Mesothelial cell of epicardium (in vitro differentiated cells): ENCODE data around the gene SLC39A10. TPM values are rescaled to one million over a fixed set of nuclear protein-coding genes. Genes with fewer than 3 reads are reported as not detected.
A peak's percentile ranks its signal among the peaks of the same experiment; 100 is the strongest.

Experiments used
- DNase-seq, 2 experiments: peaks; one replicate each; pipeline ENCODE4 v3.0.0; 2021; ENCODE audit warnings: low spot score in 2 of 2; ENCODE audit not compliant: unreplicated experiment in 2 of 2
- H3K27ac Mint-ChIP-seq: 2 replicates; pipeline ENCODE4 v1.8.0; 2021; ENCODE audit warnings: mixed read lengths
- H3K27me3 Mint-ChIP-seq: 2 replicates; pipeline ENCODE4 v1.8.0; 2021; ENCODE audit warnings: low read depth, mixed read lengths
- H3K36me3 Mint-ChIP-seq: 2 replicates; pipeline ENCODE4 v1.8.0; 2021; ENCODE audit warnings: mixed read lengths
- H3K4me1 Mint-ChIP-seq: 2 replicates; pipeline ENCODE4 v1.8.0; 2021; ENCODE audit warnings: mixed read lengths
- H3K4me3 Mint-ChIP-seq: 2 replicates; pipeline ENCODE4 v1.8.0; 2021; ENCODE audit warnings: mild to moderate bottlenecking, moderate library complexity, mixed read lengths
- H3K9me3 Mint-ChIP-seq: 2 replicates; pipeline ENCODE4 v1.8.0; 2021; ENCODE audit warnings: mixed read lengths
- total RNA-seq: library from RNA; stranded (reverse); gene quantifications from 3 replicates; pipeline ENCODE4 v1.2.1, GENCODE V29; 2021
- TF ChIP-seq, protein P1 (sequence below): fragments of 200-600 bp; sonication (generic); IDR thresholded peaks from one replicate; pipeline ENCODE4 v1.5.0; 2021; ENCODE audit warnings: antibody characterized with exemption; ENCODE audit not compliant: unreplicated experiment

The SLC39A10 gene
- total RNA-seq, 1 donor from 2014 or later = 123 TPM

DNA sequence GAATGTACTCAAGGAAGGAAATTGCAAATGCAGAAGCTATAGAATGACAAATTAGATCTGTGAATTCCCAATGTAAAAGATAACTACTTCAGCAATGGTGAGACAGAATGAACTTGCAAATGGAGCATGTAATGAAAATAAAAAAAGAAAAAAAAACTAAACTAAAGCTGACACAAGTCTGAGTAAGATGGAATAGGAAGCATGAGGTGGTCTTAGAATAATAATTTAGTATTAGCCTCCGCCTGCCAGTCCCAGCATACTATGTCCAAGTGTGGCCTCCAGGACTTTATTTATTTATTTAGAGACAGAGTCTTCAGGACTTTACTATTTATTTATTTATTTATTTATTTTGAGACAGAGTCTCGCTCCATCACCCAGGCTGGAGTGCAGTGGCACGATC, 37.4 kb upstream of the SLC39A10 start:
- H3K4me3 Mint-ChIP-seq = no peak overlapping the region
- no peaks in the 10 kb centered on the region for H3K36me3 Mint-ChIP-seq
- DNase-seq = no peak
- peaks cover 35% of the 10 kb centered on the region for H3K4me1 Mint-ChIP-seq
- H3K9me3 Mint-ChIP-seq = no peaks in the 10 kb centered on the region
- no peak overlapping the region for H3K27ac Mint-ChIP-seq
- TF ChIP-seq, protein P1, sequence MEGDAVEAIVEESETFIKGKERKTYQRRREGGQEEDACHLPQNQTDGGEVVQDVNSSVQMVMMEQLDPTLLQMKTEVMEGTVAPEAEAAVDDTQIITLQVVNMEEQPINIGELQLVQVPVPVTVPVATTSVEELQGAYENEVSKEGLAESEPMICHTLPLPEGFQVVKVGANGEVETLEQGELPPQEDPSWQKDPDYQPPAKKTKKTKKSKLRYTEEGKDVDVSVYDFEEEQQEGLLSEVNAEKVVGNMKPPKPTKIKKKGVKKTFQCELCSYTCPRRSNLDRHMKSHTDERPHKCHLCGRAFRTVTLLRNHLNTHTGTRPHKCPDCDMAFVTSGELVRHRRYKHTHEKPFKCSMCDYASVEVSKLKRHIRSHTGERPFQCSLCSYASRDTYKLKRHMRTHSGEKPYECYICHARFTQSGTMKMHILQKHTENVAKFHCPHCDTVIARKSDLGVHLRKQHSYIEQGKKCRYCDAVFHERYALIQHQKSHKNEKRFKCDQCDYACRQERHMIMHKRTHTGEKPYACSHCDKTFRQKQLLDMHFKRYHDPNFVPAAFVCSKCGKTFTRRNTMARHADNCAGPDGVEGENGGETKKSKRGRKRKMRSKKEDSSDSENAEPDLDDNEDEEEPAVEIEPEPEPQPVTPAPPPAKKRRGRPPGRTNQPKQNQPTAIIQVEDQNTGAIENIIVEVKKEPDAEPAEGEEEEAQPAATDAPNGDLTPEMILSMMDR = no peak
- H3K27me3 Mint-ChIP-seq = no peaks in the 10 kb centered on the region

DNA sequence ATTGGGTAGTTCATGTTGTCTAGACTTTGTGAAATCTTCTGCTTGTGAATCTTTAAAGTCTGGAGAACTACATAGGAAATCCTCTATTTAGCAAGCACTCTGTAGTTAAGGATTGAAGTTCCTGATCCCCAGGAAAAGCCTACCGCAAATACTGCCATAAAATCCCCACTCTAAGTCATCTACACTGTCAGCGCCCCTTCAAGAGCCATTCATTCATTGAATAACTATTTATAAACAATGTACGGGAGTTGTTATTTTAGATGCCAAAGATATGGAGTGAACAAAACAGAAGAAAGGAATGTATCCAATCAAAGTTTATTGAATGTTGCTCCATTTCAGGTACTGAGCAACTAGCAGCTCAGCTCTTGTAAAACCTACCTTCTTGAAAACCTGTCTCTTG, 36.5 kb upstream of the SLC39A10 start:
- Mint-ChIP-seq H3K4me3 (no peak overlapping the region), H3K36me3 (no peaks in the 10 kb centered on the region), H3K27ac (peak overlapping the region; percentile 23), H3K27me3 (no peaks in the 10 kb centered on the region), H3K9me3 (no peaks in the 10 kb centered on the region), H3K4me1 (peaks cover 26% of the 10 kb centered on the region)
- TF ChIP-seq, protein P1 = no peak
- no peak for DNase-seq

DNA sequence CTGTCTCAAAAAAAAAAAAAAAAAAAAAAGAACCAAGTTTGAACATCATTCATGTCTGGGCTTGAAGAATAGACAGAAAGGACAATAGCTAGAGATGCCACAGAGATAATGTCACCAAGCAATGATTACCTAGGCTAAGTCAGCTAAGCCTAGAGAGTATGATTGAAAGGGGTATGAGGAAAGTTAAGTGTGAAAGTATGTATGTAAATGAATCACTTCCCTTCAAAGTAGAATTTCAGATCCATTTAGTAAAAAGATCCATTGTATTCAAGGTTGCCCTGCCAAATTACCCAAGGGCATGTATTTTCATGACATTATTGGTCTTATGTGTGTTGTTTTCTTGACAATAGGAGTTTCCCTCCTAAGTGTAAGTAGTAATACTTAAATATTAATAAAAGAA, 34.1 kb upstream of the SLC39A10 start:
- Mint-ChIP-seq H3K4me3 (no peak overlapping the region), H3K4me1 (peaks cover 31% of the 10 kb centered on the region), H3K9me3 (no peaks in the 10 kb centered on the region), H3K27ac (no peak overlapping the region), H3K36me3 (no peaks in the 10 kb centered on the region), H3K27me3 (no peaks in the 10 kb centered on the region)
- DNase-seq = no peak
- TF ChIP-seq, protein P1 = no peak

DNA sequence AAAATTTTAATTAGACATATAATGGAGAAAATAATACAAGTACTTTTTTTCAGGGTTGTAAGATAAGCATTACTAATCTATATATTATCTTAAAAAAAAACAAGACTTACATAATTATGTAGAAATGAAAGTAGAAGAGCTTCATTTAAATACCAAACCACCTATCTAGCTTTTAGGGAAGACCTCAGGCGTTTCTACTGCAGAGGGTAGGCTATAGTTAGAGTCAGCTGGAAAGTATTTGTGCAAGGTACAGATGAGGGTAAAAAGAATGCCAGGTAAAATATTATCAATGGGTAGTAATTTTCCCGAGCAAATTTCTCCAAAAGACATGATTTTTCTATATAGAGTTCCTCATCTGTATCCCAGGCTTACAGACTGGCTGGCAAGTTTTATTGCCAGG, 30.5 kb upstream of the SLC39A10 start:
- H3K4me3 Mint-ChIP-seq = no peak overlapping the region
- peaks cover 3% of the 10 kb centered on the region for H3K9me3 Mint-ChIP-seq
- TF ChIP-seq, protein P1 = no peak
- H3K4me1 Mint-ChIP-seq = peaks cover 15% of the 10 kb centered on the region
- DNase-seq = no peak
- no peaks in the 10 kb centered on the region for H3K27me3 Mint-ChIP-seq
- H3K36me3 Mint-ChIP-seq = no peaks in the 10 kb centered on the region
- H3K27ac Mint-ChIP-seq = no peak overlapping the region

DNA sequence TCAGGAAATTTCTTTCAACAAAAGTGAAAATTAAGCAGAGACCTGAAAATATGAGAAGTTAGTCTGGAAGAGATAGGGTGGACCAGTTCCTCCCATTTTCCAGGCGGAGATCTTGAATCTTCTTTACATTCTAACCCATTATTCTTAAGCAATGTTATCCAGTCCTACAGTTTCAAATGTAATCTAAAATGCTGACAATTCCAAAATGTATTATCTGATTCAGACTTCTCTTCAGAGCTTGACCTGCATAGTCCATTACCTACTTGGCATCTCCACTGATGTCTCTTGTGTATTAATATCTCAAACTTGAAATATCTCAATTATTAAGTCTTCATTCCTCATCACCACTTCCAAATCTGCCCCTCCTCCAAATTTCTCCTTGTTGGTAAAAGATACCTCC, 28.4 kb upstream of the SLC39A10 start:
- peaks cover 11% of the 10 kb centered on the region for H3K4me1 Mint-ChIP-seq
- no peaks in the 10 kb centered on the region for H3K36me3 Mint-ChIP-seq

More for the DNA sequence above, 28.4 kb upstream of the SLC39A10 start:
- no peaks in the 10 kb centered on the region for H3K27me3 Mint-ChIP-seq
- peaks cover 3% of the 10 kb centered on the region for H3K9me3 Mint-ChIP-seq
- no peak for DNase-seq
- no peak overlapping the region for H3K4me3 Mint-ChIP-seq
- H3K27ac Mint-ChIP-seq = no peak overlapping the region
- TF ChIP-seq, protein P1 = no peak
